GM23338 (cell line): Measurements from ENCODE around the gene LPXN. TPM values are rescaled to one million over a fixed set of nuclear protein-coding genes. Genes with fewer than 3 reads are reported as not detected.

Source experiments
- ATAC-seq: fragments of 200-7000 bp; cut with Tn5 transposase; 3 replicates; pipeline ENCODE4 v1.9.1; 2020
- DNase-seq: peaks from one replicate; pipeline ENCODE4 v3.0.0-alpha.2; 2015; ENCODE audit warnings: low spot score
- H2AFZ ChIP-seq: fragments of 200-600 bp; sonication (generic); 2 replicates; pipeline ENCODE4 v1.8.0; 2016; ENCODE audit warnings: antibody characterized with exemption, mild to moderate bottlenecking, moderate library complexity
- H3F3A ChIP-seq: fragments of 200-600 bp; sonication (generic); replicated peaks from 2 replicates; pipeline ENCODE4 v1.8.0; 2017; ENCODE audit warnings: antibody characterized with exemption, mixed run types, low read depth
- H3K27ac ChIP-seq: fragments of 200-600 bp; sonication (generic); 2 replicates; pipeline ENCODE4 v1.6.1; 2016; ENCODE audit warnings: low read depth
- H3K27me3 ChIP-seq: fragments of 200-600 bp; sonication (generic); 2 replicates; pipeline ENCODE4 v1.8.0; 2016; ENCODE audit warnings: mild to moderate bottlenecking, mixed run types, moderate library complexity; ENCODE audit not compliant: insufficient read depth
- H3K36me3 ChIP-seq: fragments of 200-600 bp; sonication (generic); 2 replicates; pipeline ENCODE4 v1.8.0; 2016; ENCODE audit warnings: mild to moderate bottlenecking; ENCODE audit not compliant: insufficient read depth
- H3K4me1 ChIP-seq: fragments of 200-600 bp; sonication (generic); 2 replicates; pipeline ENCODE4 v1.8.0; 2016; ENCODE audit warnings: mild to moderate bottlenecking, moderate library complexity; ENCODE audit not compliant: insufficient read depth
- H3K4me2 ChIP-seq: fragments of 200-600 bp; sonication (generic); 2 replicates; pipeline ENCODE4 v1.7.1; 2017; ENCODE audit warnings: mixed run types
- H3K4me3 ChIP-seq: fragments of 200-600 bp; sonication (generic); 2 replicates; pipeline ENCODE4 v1.6.1; 2016; ENCODE audit warnings: mixed run types
- H3K79me2 ChIP-seq: fragments of 200-600 bp; sonication (generic); replicated peaks from 2 replicates; pipeline ENCODE4 v1.8.0; 2017; ENCODE audit warnings: mild to moderate bottlenecking; ENCODE audit not compliant: insufficient read depth
- H3K9me2 ChIP-seq: fragments of 200-600 bp; sonication (generic); 2 replicates; pipeline ENCODE4 v1.8.0; 2017; ENCODE audit not compliant: insufficient read depth
- H4K20me1 ChIP-seq: fragments of 200-600 bp; sonication (generic); replicated peaks from 2 replicates; pipeline ENCODE4 v1.8.0; 2017; ENCODE audit warnings: mild to moderate bottlenecking; ENCODE audit not compliant: insufficient read depth
- H3K27ac Mint-ChIP-seq: 2 replicates; pipeline ENCODE4 v1.8.0; 2020; ENCODE audit warnings: inconsistent platforms, mild to moderate bottlenecking, moderate library complexity, mixed read lengths
- H3K27me3 Mint-ChIP-seq: 3 replicates; pipeline ENCODE4 v1.8.0; 2022; ENCODE audit warnings: low read depth, mild to moderate bottlenecking, moderate library complexity, mixed read lengths, inconsistent platforms; ENCODE audit not compliant: insufficient read depth, poor library complexity
- H3K36me3 Mint-ChIP-seq: 3 replicates; pipeline ENCODE4 v1.8.0; 2021; ENCODE audit warnings: low read depth, mild to moderate bottlenecking, inconsistent platforms, moderate library complexity, mixed read lengths
- H3K4me1 Mint-ChIP-seq: 3 replicates; pipeline ENCODE4 v1.8.0; 2020; ENCODE audit warnings: mild to moderate bottlenecking, inconsistent platforms, mixed read lengths
- H3K4me3 Mint-ChIP-seq: 3 replicates; pipeline ENCODE4 v1.8.0; 2021; ENCODE audit warnings: moderate library complexity, mild to moderate bottlenecking, inconsistent platforms, mixed read lengths
- H3K9me3 Mint-ChIP-seq: 3 replicates; pipeline ENCODE4 v1.8.0; 2020; ENCODE audit warnings: moderate library complexity, mild to moderate bottlenecking, inconsistent platforms, mixed read lengths
- CREB1 ChIP-seq: fragments of 250-450 bp; sonication (Bioruptor Pico); IDR thresholded peaks from 2 replicates; pipeline ENCODE4 v1.5.0; 2020; ENCODE audit warnings: low read depth, mild to moderate bottlenecking, moderate library complexity
- CTCF ChIP-seq, 2 experiments: fragments of 200-600 bp in 1 of 2; sonication (generic) in 1 of 2; conservative IDR thresholded peaks; 2 replicates each; pipeline versions ENCODE4 v1.5.1 to v1.6.1; 2016 to 2017; ENCODE audit warnings: antibody characterized with exemption in 2 of 2, low read depth in 2 of 2, mild to moderate bottlenecking in 2 of 2, moderate library complexity in 1 of 2
- ETS1 ChIP-seq: IDR thresholded peaks from 2 replicates; pipeline ENCODE4 v1.6.1; 2016; ENCODE audit warnings: antibody characterized with exemption
- EZH2phosphoT487 ChIP-seq: fragments of 200-600 bp; sonication (generic); IDR thresholded peaks from one replicate; pipeline ENCODE4 v1.8.1; 2018; ENCODE audit warnings: antibody characterized with exemption; ENCODE audit not compliant: unreplicated experiment
- POLR2AphosphoS5 ChIP-seq: IDR thresholded peaks from 2 replicates; pipeline ENCODE4 v1.6.1; 2016; ENCODE audit warnings: antibody characterized with exemption, low read depth
- REST ChIP-seq: IDR thresholded peaks from one replicate; pipeline ENCODE4 v1.6.1; 2018; ENCODE audit warnings: antibody characterized with exemption; ENCODE audit not compliant: unreplicated experiment
- STAT1 ChIP-seq: IDR thresholded peaks from one replicate; pipeline ENCODE4 v1.6.1; 2016; ENCODE audit warnings: antibody characterized with exemption; ENCODE audit not compliant: unreplicated experiment
- ZNF462 ChIP-seq: fragments of 250-450 bp; sonication (Bioruptor Pico); IDR thresholded peaks from 2 replicates; pipeline ENCODE4 v1.5.0; 2020; ENCODE audit warnings: mild to moderate bottlenecking, moderate library complexity
- polyA plus RNA-seq: library from polyadenylated mRNA; unstranded; fragments of >200 nt; fragmentation: Nextera tagmentation; extraction: Ambion mirVana; gene quantifications from 2 replicates; pipeline ENCODE4 v1.2.1, GENCODE V29; 2016
- total RNA-seq: library from RNA; depleted of rRNA; stranded (reverse); fragments of >200 nt; shearing (Covaris generic); gene quantifications from 2 replicates; pipeline ENCODE4 v1.2.3, GENCODE V29; 2014

LPXN gene
- total and polyA plus RNA-seq, 2 experiments from 2014 or later, result 0.56 to 1.3 TPM

- TF ChIP-seq ZNF462 (CRISPR knock-in tag) (no peak), POLR2AphosphoS5 (no peak), CREB1 (CRISPR knock-in tag) (no peak), STAT1 (no peak), CTCF (conservative IDR thresholded peaks at IDR 0.05; ENCODE audit: low read depth in 2 of 2) (no peak)
These were observed 64.0 kb downstream of the LPXN start (continued) for GRCh38 chr11:58511636-58512035.

GRCh38 chr11:58509748-58510147, 65.9 kb downstream of the LPXN start:
- H3K4me3 Mint-ChIP-seq, result no peak overlapping the region
- no peak overlapping the region for H3K4me2 ChIP-seq
- H3K9me3 Mint-ChIP-seq, result no peaks in the 10 kb centered on the region
- no peaks in the 10 kb centered on the region for H4K20me1 ChIP-seq
- no peak for ATAC-seq
- H3K9me2 ChIP-seq, result no peaks in the 10 kb centered on the region
- H3K27ac Mint-ChIP-seq, result no peak overlapping the region
- no peak overlapping the region for H3K27ac ChIP-seq
- peaks cover 3% of the 10 kb centered on the region for H3K27me3 Mint-ChIP-seq
- H3K4me3 ChIP-seq, result no peak overlapping the region
- H3K36me3 Mint-ChIP-seq, result no peaks in the 10 kb centered on the region
- H2AFZ ChIP-seq, result no peak overlapping the region
- H3K4me1 ChIP-seq, result peaks cover 15% of the 10 kb centered on the region
- peaks cover 20% of the 10 kb centered on the region; the same call in 2 of the 3 replicates for H3K4me1 Mint-ChIP-seq
- H3K27me3 ChIP-seq, result no peaks in the 10 kb centered on the region
- no peaks in the 10 kb centered on the region for H3K79me2 ChIP-seq
- H3F3A ChIP-seq, result no peaks in the 10 kb centered on the region
- no peak for DNase-seq
- H3K36me3 ChIP-seq, result no peaks in the 10 kb centered on the region
- no peak for TF ChIP-seq CTCF (conservative IDR thresholded peaks at IDR 0.05; ENCODE audit: low read depth in 2 of 2)
- TF ChIP-seq EZH2phosphoT487, result no peak
- no peak for TF ChIP-seq ETS1
- TF ChIP-seq REST, result no peak
- TF ChIP-seq POLR2AphosphoS5, result no peak
